Neural progenitor cell (in vitro differentiated cells): Measurements from ENCODE around the gene THRAP3.

Experiments
- CTCF ChIP-seq: fragments of 200-600 bp; sonication (generic); IDR thresholded peaks from 2 replicates; pipeline ENCODE4 v1.5.1; 2017; ENCODE audit warnings: antibody characterized with exemption, mild to moderate bottlenecking
- EZH2 ChIP-seq: fragments of 200-600 bp; sonication (generic); IDR thresholded peaks from 2 replicates; pipeline ENCODE4 v1.6.1; 2017; ENCODE audit warnings: antibody characterized with exemption, mild to moderate bottlenecking, moderate library complexity

- TF ChIP-seq CTCF (no peak), EZH2 (no peak)
Measured at GRCh38 chr1:36203027-36203553, 21.2 kb upstream of the THRAP3 start.
